ENCODE results near the gene CERS6.

GRCh38 chr2:168525716-168526446 lies 69.8 kb downstream of the CERS6 start:
- TF ChIP-seq EZH2 (IDR thresholded peaks at IDR 0.05; ENCODE audit: borderline replicate concordance, low read length) (no peak), CTCF (conservative IDR thresholded peaks at IDR 0.05 in 1 of 2, IDR thresholded peaks at IDR 0.05 in 1 of 2; ENCODE audit: extremely low read depth in 1 of 2, insufficient read depth in 1 of 2, low read depth in 1 of 2, low read length in 2 of 2) (no peak)

All from mammary epithelial cell (primary cell).